ENCODE results near the gene TOX3.

DNA sequence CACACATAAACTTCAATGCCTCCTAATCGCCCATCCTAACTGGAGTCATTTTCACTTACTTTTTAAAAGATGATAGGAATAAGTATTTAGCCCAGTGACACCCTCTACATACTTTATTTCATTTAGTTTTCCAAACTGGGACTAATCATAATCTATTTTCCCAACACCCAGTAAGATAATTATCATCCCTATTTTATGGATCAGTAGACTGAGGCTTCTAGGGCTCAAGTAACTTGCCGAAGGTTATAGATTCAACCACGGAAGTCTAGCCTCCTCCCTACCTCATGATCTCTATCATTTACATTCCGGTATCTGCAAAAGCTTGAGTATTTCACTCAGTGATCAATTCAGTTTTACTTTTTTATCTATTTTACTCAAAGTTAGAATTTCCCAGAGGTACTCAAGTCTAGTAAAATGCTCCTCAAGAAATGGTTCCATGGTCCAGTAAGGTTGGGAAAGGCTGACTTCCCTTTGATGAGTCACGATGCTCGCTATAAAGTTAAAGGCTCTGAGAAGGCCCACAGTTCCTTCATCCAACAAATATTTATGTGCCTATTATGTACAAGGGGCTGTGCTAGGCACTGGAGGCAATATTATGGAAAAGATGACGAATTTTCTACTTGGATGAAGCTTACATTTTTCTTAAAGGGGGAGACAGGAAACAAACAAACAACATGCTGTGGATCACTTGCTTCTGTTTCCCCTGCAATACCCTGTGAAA, 75.1 kb downstream of the TOX3 start:
- TF ChIP-seq GLI4 (tag by site-specific recombination; IDR thresholded peaks at IDR 0.05) (no peak), MYNN (tag by site-specific recombination; IDR thresholded peaks at IDR 0.05; ENCODE audit: borderline replicate concordance) (no peak), ZBTB21 (tag by site-specific recombination; IDR thresholded peaks at IDR 0.05) (no peak), ZNF704 (tag by site-specific recombination; IDR thresholded peaks at IDR 0.05) (no peak), ZNF549 (tag by site-specific recombination; IDR thresholded peaks at IDR 0.05) (no peak), ZNF223 (tag by site-specific recombination; IDR thresholded peaks at IDR 0.05) (no peak)

Measured in HEK293 (cell line).